GM12865 (cell line): ENCODE measurements around the gene SANBR.

Experiments used
- DNase-seq: peaks from one replicate; pipeline ENCODE4 v3.0.0; 2010; ENCODE audit warnings: low read depth
- H3K4me3 ChIP-seq: 2 replicates; pipeline ENCODE4 v1.5.1; 2011; ENCODE audit warnings: mild to moderate bottlenecking, low read depth, low read length, control low read depth
- TF ChIP-seq, protein P1 (sequence below): IDR thresholded peaks from 2 replicates; pipeline ENCODE4 v1.5.1; 2011; ENCODE audit warnings: low read length, control low read depth, low read depth, inconsistent platforms; ENCODE audit not compliant: insufficient read depth; ENCODE audit errors: missing control alignments

The SANBR gene

GRCh38 chr2:61114147-61114546 is 48.5 kb downstream of the SANBR start:
- no peak overlapping the region for H3K4me3 ChIP-seq
- TF ChIP-seq, protein P1, sequence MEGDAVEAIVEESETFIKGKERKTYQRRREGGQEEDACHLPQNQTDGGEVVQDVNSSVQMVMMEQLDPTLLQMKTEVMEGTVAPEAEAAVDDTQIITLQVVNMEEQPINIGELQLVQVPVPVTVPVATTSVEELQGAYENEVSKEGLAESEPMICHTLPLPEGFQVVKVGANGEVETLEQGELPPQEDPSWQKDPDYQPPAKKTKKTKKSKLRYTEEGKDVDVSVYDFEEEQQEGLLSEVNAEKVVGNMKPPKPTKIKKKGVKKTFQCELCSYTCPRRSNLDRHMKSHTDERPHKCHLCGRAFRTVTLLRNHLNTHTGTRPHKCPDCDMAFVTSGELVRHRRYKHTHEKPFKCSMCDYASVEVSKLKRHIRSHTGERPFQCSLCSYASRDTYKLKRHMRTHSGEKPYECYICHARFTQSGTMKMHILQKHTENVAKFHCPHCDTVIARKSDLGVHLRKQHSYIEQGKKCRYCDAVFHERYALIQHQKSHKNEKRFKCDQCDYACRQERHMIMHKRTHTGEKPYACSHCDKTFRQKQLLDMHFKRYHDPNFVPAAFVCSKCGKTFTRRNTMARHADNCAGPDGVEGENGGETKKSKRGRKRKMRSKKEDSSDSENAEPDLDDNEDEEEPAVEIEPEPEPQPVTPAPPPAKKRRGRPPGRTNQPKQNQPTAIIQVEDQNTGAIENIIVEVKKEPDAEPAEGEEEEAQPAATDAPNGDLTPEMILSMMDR: no peak
- no peak for DNase-seq
